ENCODE measurements around the gene CENATAC.
"Not testable (repeated sequence)": the region's sequence is repeated elsewhere in the genome, so short reads cannot be mapped to it uniquely, and the experiment has no call there.

CENATAC gene

GRCh38 chr11:119057000-119057769 is 59.2 kb downstream of the CENATAC start, which contains the start of gene HYOU1:
TSS of gene HYOU1 (minus strand) at chr11:119057205. CDS start at chr11:119056160, 1,045 bp downstream.
- Histone ChIP-seq H3K23ac (ENCODE audit: low read length in 2 of 2) (peak within 1 kb of the TSS in 1 of 2 experiments; percentile 94), H2AFZ (ENCODE audit: low read depth, low read length) (peak within 1 kb of the TSS; percentile 92), H3K18ac (ENCODE audit: low read depth in 1 of 2, low read length in 2 of 2) (peak within 1 kb of the TSS; percentile 59 to 95), H3K4me1 (ENCODE audit: control insufficient read depth, insufficient read depth, low read depth, low read length) (peaks cover 15% of the 10 kb centered on the region), H4K91ac (ENCODE audit: low read length) (peak within 1 kb of the TSS; percentile 62), H2BK5ac (ENCODE audit: low read depth, low read length, poor library complexity, severe bottlenecking) (peak within 1 kb of the TSS; percentile 71), H3K27ac (ENCODE audit: low read length, poor library complexity, severe bottlenecking) (peak within 1 kb of the TSS; percentile 77), H3K36me3 (ENCODE audit: control insufficient read depth in 1 of 2, insufficient read depth in 2 of 2, low read depth in 1 of 2, low read length in 2 of 2) (peaks cover 31 to 37% of the 10 kb centered on the region in 2 experiments), H2BK120ac (ENCODE audit: low read depth, low read length) (peak within 1 kb of the TSS; percentile 8), H2BK12ac (ENCODE audit: low read length in 2 of 2) (peak within 1 kb of the TSS in 1 of 2 experiments; percentile 17), H3K27me3 (ENCODE audit: control insufficient read depth in 1 of 2, insufficient read depth in 1 of 2, low read length in 2 of 2) (no peaks in the 10 kb centered on the region), H3K4ac (ENCODE audit: low read depth in 1 of 2, low read length in 2 of 2) (peak within 1 kb of the TSS; percentile 67 to 82), H2AK5ac (ENCODE audit: low read length, severe bottlenecking) (peak within 1 kb of the TSS; percentile 21), H3K4me3 (ENCODE audit: insufficient read depth in 1 of 2, low read depth in 1 of 2, low read length in 2 of 2) (peak within 1 kb of the TSS; percentile 91 to 95), H2BK15ac (ENCODE audit: low read depth, poor library complexity, severe bottlenecking) (peak within 1 kb of the TSS; percentile 50), H3K9me3 (ENCODE audit: control insufficient read depth, low read length) (no peaks in the 10 kb centered on the region), H4K8ac (ENCODE audit: low read length) (peak within 1 kb of the TSS; percentile 61), H3K14ac (ENCODE audit: low read length in 2 of 2) (peak within 1 kb of the TSS in 1 of 2 experiments; percentile 98), H3K4me2 (ENCODE audit: low read length, poor library complexity, severe bottlenecking) (peak within 1 kb of the TSS; percentile 98), H3K9ac (ENCODE audit: low read length) (peak within 1 kb of the TSS; percentile 94), H3K79me1 (replicated peaks; ENCODE audit: low read length, poor library complexity, severe bottlenecking) (peaks cover 35% of the 10 kb centered on the region)
- peak; percentile 97 for DNase-seq
- under 1% methylated on average over 68 of the region's 79 CpGs for WGBS

- Histone ChIP-seq H3K36me3 (ENCODE audit: control insufficient read depth in 1 of 2, insufficient read depth in 2 of 2, low read depth in 1 of 2, low read length in 2 of 2) (peaks cover 15 to 18% of the 10 kb centered on the region in 2 experiments), H3K79me1 (replicated peaks; ENCODE audit: low read length, poor library complexity, severe bottlenecking) (peaks cover 21% of the 10 kb centered on the region), H3K4me1 (ENCODE audit: control insufficient read depth, insufficient read depth, low read depth, low read length) (peaks cover 15% of the 10 kb centered on the region)
- not testable (repeated sequence) for H3K23ac ChIP-seq (ENCODE audit: low read length in 2 of 2); H2BK12ac ChIP-seq (ENCODE audit: low read length in 2 of 2); H2AK5ac ChIP-seq (ENCODE audit: low read length, severe bottlenecking); H3K9ac ChIP-seq (ENCODE audit: low read length); H4K91ac ChIP-seq (ENCODE audit: low read length); H3K9me3 ChIP-seq (ENCODE audit: control insufficient read depth, low read length); H3K4me2 ChIP-seq (ENCODE audit: low read length, poor library complexity, severe bottlenecking); H2BK5ac ChIP-seq (ENCODE audit: low read depth, low read length, poor library complexity, severe bottlenecking); H3K27ac ChIP-seq (ENCODE audit: low read length, poor library complexity, severe bottlenecking); H3K18ac ChIP-seq (ENCODE audit: low read depth in 1 of 2, low read length in 2 of 2); H4K8ac ChIP-seq (ENCODE audit: low read length); H3K14ac ChIP-seq (ENCODE audit: low read length in 2 of 2); H2AFZ ChIP-seq (ENCODE audit: low read depth, low read length); H3K4ac ChIP-seq (ENCODE audit: low read depth in 1 of 2, low read length in 2 of 2); DNase-seq; H3K27me3 ChIP-seq (ENCODE audit: control insufficient read depth in 1 of 2, insufficient read depth in 1 of 2, low read length in 2 of 2); H3K4me3 ChIP-seq (ENCODE audit: insufficient read depth in 1 of 2, low read depth in 1 of 2, low read length in 2 of 2); H2BK15ac ChIP-seq (ENCODE audit: low read depth, poor library complexity, severe bottlenecking); H2BK120ac ChIP-seq (ENCODE audit: low read depth, low read length)
- 86% methylated on average over 8 of the region's 35 CpGs for WGBS
Observed at GRCh38 chr11:119059128-119059527, 61.2 kb downstream of the CENATAC start.

- Histone ChIP-seq H3K4ac (ENCODE audit: low read depth in 1 of 2, low read length in 2 of 2) (no peak overlapping the region), H3K9me3 (ENCODE audit: control insufficient read depth, low read length) (no peaks in the 10 kb centered on the region), H3K14ac (ENCODE audit: low read length in 2 of 2) (no peak overlapping the region), H3K27ac (ENCODE audit: low read length, poor library complexity, severe bottlenecking) (no peak overlapping the region), H2BK120ac (ENCODE audit: low read depth, low read length) (no peak overlapping the region), H2BK12ac (ENCODE audit: low read length in 2 of 2) (no peak overlapping the region), H3K27me3 (ENCODE audit: control insufficient read depth in 1 of 2, insufficient read depth in 1 of 2, low read length in 2 of 2) (no peaks in the 10 kb centered on the region), H3K18ac (ENCODE audit: low read depth in 1 of 2, low read length in 2 of 2) (no peak overlapping the region), H3K9ac (ENCODE audit: low read length) (no peak overlapping the region), H3K79me1 (replicated peaks; ENCODE audit: low read length, poor library complexity, severe bottlenecking) (peaks cover 12% of the 10 kb centered on the region), H2BK5ac (ENCODE audit: low read depth, low read length, poor library complexity, severe bottlenecking) (no peak overlapping the region), H3K4me1 (ENCODE audit: control insufficient read depth, insufficient read depth, low read depth, low read length) (peaks cover 7% of the 10 kb centered on the region), H3K4me2 (ENCODE audit: low read length, poor library complexity, severe bottlenecking) (no peak overlapping the region), H4K91ac (ENCODE audit: low read length) (no peak overlapping the region), H4K8ac (ENCODE audit: low read length) (no peak overlapping the region), H2BK15ac (ENCODE audit: low read depth, poor library complexity, severe bottlenecking) (no peak overlapping the region), H2AK5ac (ENCODE audit: low read length, severe bottlenecking) (no peak overlapping the region), H3K23ac (ENCODE audit: low read length in 2 of 2) (no peak overlapping the region), H2AFZ (ENCODE audit: low read depth, low read length) (no peak overlapping the region), H3K4me3 (ENCODE audit: insufficient read depth in 1 of 2, low read depth in 1 of 2, low read length in 2 of 2) (no peak overlapping the region), H3K36me3 (ENCODE audit: control insufficient read depth in 1 of 2, insufficient read depth in 2 of 2, low read depth in 1 of 2, low read length in 2 of 2) (peaks cover 0 to 4% of the 10 kb centered on the region in 2 experiments)
- WGBS: 98% methylated on average over 3 of the region's 3 CpGs
- no peak for DNase-seq
Observed at GRCh38 chr11:119061256-119061655, 63.3 kb downstream of the CENATAC start.

GRCh38 chr11:119062779-119063178 is 64.8 kb downstream of the CENATAC start:
- no peak overlapping the region for H3K4me3 ChIP-seq (ENCODE audit: insufficient read depth in 1 of 2, low read depth in 1 of 2, low read length in 2 of 2)
- peaks cover 13% of the 10 kb centered on the region for H3K79me1 ChIP-seq (replicated peaks; ENCODE audit: low read length, poor library complexity, severe bottlenecking)
- H4K8ac ChIP-seq (ENCODE audit: low read length): no peak overlapping the region
- no peaks in the 10 kb centered on the region for H3K9me3 ChIP-seq (ENCODE audit: control insufficient read depth, low read length)
- H3K18ac ChIP-seq (ENCODE audit: low read depth in 1 of 2, low read length in 2 of 2): no peak overlapping the region
- no peak overlapping the region for H3K23ac ChIP-seq (ENCODE audit: low read length in 2 of 2)
- no peak overlapping the region for H4K91ac ChIP-seq (ENCODE audit: low read length)
- no peak overlapping the region for H2BK5ac ChIP-seq (ENCODE audit: low read depth, low read length, poor library complexity, severe bottlenecking)
- H3K4ac ChIP-seq (ENCODE audit: low read depth in 1 of 2, low read length in 2 of 2): no peak overlapping the region
- H3K9ac ChIP-seq (ENCODE audit: low read length): peak overlapping the region; percentile 22
- H2AFZ ChIP-seq (ENCODE audit: low read depth, low read length): no peak overlapping the region
- no peak overlapping the region for H2BK120ac ChIP-seq (ENCODE audit: low read depth, low read length)
- peaks cover 9% of the 10 kb centered on the region for H3K4me1 ChIP-seq (ENCODE audit: control insufficient read depth, insufficient read depth, low read depth, low read length)
- DNase-seq: no peak
- no peak overlapping the region for H3K27ac ChIP-seq (ENCODE audit: low read length, poor library complexity, severe bottlenecking)
- H2BK12ac ChIP-seq (ENCODE audit: low read length in 2 of 2): no peak overlapping the region
- H3K36me3 ChIP-seq (ENCODE audit: control insufficient read depth in 1 of 2, insufficient read depth in 2 of 2, low read depth in 1 of 2, low read length in 2 of 2): peaks cover 0 to 4% of the 10 kb centered on the region in 2 experiments
- WGBS: 97% methylated on average over 4 of the region's 5 CpGs
- no peak overlapping the region for H2AK5ac ChIP-seq (ENCODE audit: low read length, severe bottlenecking)
- H2BK15ac ChIP-seq (ENCODE audit: low read depth, poor library complexity, severe bottlenecking): no peak overlapping the region
- H3K4me2 ChIP-seq (ENCODE audit: low read length, poor library complexity, severe bottlenecking): no peak overlapping the region
- no peaks in the 10 kb centered on the region for H3K27me3 ChIP-seq (ENCODE audit: control insufficient read depth in 1 of 2, insufficient read depth in 1 of 2, low read length in 2 of 2)
- H3K14ac ChIP-seq (ENCODE audit: low read length in 2 of 2): peak overlapping the region in 1 of 2 experiments; percentile 51
